Osteoblast (primary cell): ENCODE measurements around the gene FAM227B. TPM values are rescaled to one million over a fixed set of nuclear protein-coding genes. Genes with fewer than 3 reads are reported as not detected.

ENCODE experiments used
- DNase-seq: peaks from one replicate; pipeline ENCODE4 v3.0.0; 2011; ENCODE audit warnings: low spot score, mixed read lengths; ENCODE audit not compliant: insufficient read length; ENCODE audit errors: missing footprints
- H2AFZ ChIP-seq: 2 replicates; pipeline ENCODE4 v1.6.0; 2011; ENCODE audit warnings: mild to moderate bottlenecking, low read length
- H3K27ac ChIP-seq: 2 replicates; pipeline ENCODE4 v1.5.1; 2011; ENCODE audit warnings: mild to moderate bottlenecking, low read depth, low read length, moderate library complexity
- H3K27me3 ChIP-seq: 2 replicates; pipeline ENCODE4 v1.6.0; 2012; ENCODE audit warnings: mild to moderate bottlenecking, control low read depth, inconsistent platforms, low read length, moderate library complexity; ENCODE audit not compliant: insufficient read depth
- H3K36me3 ChIP-seq: 2 replicates; pipeline ENCODE4 v1.5.1; 2011; ENCODE audit warnings: mild to moderate bottlenecking, low read length, control low read depth, moderate library complexity; ENCODE audit not compliant: insufficient read depth
- H3K4me1 ChIP-seq: 2 replicates; pipeline ENCODE4 v1.5.1; 2011; ENCODE audit warnings: mild to moderate bottlenecking, low read length, control low read depth, moderate library complexity; ENCODE audit not compliant: insufficient read depth
- H3K4me2 ChIP-seq: 2 replicates; pipeline ENCODE4 v1.6.0; 2011; ENCODE audit warnings: mild to moderate bottlenecking, low read length; ENCODE audit not compliant: insufficient read depth
- H3K4me3 ChIP-seq: fragments of 200-600 bp; sonication (generic); 3 replicates; pipeline ENCODE4 v1.5.1; 2012; ENCODE audit warnings: mild to moderate bottlenecking, low read length, inconsistent platforms; ENCODE audit not compliant: insufficient read depth
- H3K79me2 ChIP-seq: 2 replicates; pipeline ENCODE4 v1.6.0; 2012; ENCODE audit warnings: mild to moderate bottlenecking, low read length, control low read depth, inconsistent platforms; ENCODE audit not compliant: insufficient read depth
- H3K9me3 ChIP-seq: 2 replicates; pipeline ENCODE4 v1.5.1; 2011; ENCODE audit warnings: low read depth, low read length, control low read depth
- H4K20me1 ChIP-seq: 2 replicates; pipeline ENCODE4 v1.6.0; 2012; ENCODE audit warnings: mild to moderate bottlenecking, low read length, control low read depth; ENCODE audit not compliant: insufficient read depth
- CTCF ChIP-seq: IDR thresholded peaks from 2 replicates; pipeline ENCODE4 v1.5.1; 2011; ENCODE audit warnings: mild to moderate bottlenecking, low read depth, low read length, moderate library complexity; ENCODE audit errors: extremely low read depth
- total RNA-seq: library from RNA; depleted of rRNA; stranded (reverse); fragments of >200 nt; gene quantifications from 2 replicates; pipeline ENCODE4 v1.2.3, GENCODE V29; 2012

FAM227B gene
- total RNA-seq, 1 donor: 4.3 TPM

DNA sequence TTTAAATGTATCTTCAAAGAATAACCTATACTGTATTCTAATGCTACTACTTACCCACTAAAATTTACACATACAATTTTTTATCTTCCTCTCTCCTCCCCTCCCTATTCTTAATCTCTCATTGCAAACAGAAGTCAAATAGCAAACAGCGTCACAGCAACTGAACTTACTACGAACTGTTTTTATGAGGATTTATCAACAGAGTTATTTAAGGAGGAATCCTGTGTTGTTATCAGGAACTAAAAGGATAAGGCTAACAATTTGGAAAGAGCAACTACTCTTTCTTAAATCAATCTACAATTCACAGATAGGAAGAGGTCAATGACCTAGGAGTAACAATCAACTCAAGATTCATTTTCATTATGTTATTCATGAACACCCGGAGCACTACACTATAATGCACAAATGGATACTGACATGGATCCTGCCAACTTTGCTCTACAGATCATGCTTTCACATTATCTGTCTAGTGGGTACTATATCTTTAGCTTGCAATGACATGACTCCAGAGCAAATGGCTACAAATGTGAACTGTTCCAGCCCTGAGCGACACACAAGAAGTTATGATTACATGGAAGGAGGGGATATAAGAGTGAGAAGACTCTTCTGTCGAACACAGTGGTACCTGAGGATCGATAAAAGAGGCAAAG is 196.6 kb downstream of the FAM227B start:
- Histone ChIP-seq H3K27me3 (no peaks in the 10 kb centered on the region), H3K4me1 (peaks cover 19% of the 10 kb centered on the region), H3K79me2 (peaks cover 58% of the 10 kb centered on the region), H3K4me2 (peak overlapping the region; percentile 79), H3K27ac (peak overlapping the region; percentile 77), H3K9me3 (no peaks in the 10 kb centered on the region), H4K20me1 (peaks cover 3% of the 10 kb centered on the region), H2AFZ (peak overlapping the region; percentile 30), H3K4me3 (peak overlapping the region; percentile 80), H3K36me3 (peaks cover 18% of the 10 kb centered on the region)
- no peak for DNase-seq
- TF ChIP-seq CTCF: no peak

DNA sequence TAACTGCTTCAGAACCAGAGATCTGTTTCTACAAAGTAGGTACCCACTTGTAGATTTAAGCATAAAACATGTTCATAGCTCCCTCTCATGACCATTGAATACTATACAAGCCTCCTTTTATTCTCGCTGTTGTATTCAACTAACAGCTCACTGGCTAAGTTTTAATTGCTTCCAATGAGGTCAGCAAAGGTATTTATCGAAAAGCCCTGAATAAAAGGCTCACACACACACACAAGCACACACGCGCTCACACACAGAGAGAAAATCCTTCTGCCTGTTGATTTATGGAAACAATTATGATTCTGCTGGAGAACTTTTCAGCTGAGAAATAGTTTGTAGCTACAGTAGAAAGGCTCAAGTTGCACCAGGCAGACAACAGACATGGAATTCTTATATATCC is 197.6 kb downstream of the FAM227B start, which contains the start of gene FGF7:
Gene FGF7 (plus strand): TSS at position 222 of the 400 bp plus-strand sequence. CDS start 1,056 bp downstream, outside the sequence.
- Histone ChIP-seq H3K27me3 (no peaks in the 10 kb centered on the region), H3K27ac (peak within 1 kb of the TSS; percentile 77), H3K9me3 (no peaks in the 10 kb centered on the region), H3K36me3 (peaks cover 10% of the 10 kb centered on the region), H2AFZ (peak within 1 kb of the TSS; percentile 30), H3K4me2 (peak within 1 kb of the TSS; percentile 79), H3K4me1 (peaks cover 9% of the 10 kb centered on the region), H4K20me1 (no peaks in the 10 kb centered on the region), H3K4me3 (peak within 1 kb of the TSS; percentile 80), H3K79me2 (peaks cover 48% of the 10 kb centered on the region)
- peak; percentile 47 for TF ChIP-seq CTCF
- peak; percentile 56 for DNase-seq

DNA sequence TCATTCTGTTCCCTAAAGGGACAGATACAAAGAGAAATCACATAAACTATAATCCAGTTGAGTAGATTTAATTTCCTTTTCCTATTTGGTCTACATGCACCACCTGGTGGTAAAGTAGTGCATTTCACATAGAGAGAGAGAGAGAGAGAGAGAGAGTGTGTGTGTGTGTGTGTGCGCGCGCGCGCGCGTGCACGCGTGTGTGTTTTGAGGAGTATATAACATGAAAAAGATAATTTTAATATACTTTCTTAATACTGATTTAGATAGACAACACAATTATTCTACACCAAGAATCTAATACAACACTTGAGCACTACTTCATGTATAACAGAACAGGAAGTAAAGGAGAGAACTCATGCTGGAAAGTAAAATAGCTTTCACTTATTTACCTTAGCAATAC is 198.6 kb downstream of the FAM227B start:
- Histone ChIP-seq H3K4me3 (peak overlapping the region; percentile 3), H3K9me3 (no peaks in the 10 kb centered on the region), H3K4me1 (no peaks in the 10 kb centered on the region), H4K20me1 (no peaks in the 10 kb centered on the region), H3K79me2 (peaks cover 37% of the 10 kb centered on the region), H3K36me3 (peaks cover 3% of the 10 kb centered on the region), H3K4me2 (peak overlapping the region; percentile 79), H3K27ac (peak overlapping the region; percentile 77), H2AFZ (peak overlapping the region; percentile 33), H3K27me3 (no peaks in the 10 kb centered on the region)
- TF ChIP-seq CTCF: peak; percentile 90
- no peak for DNase-seq

DNA sequence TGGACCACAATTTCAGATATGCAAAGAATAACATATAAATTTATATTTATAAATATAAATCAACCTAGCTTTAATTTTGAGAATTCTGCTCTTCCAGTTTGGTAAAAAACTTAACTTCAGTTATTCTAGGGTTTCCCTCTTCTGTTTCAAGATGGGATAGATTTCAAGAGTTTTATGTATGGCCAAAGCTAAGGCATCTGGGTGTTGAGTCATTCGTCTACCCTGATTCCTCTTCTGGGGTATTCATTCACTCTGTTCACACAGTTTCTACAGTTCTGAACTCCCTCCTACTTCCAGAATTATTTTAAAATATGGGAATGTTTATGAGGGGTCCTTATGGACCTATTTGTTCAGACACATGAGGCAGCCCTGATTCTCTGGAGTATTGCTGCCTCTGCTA is 201.8 kb downstream of the FAM227B start:
- Histone ChIP-seq H2AFZ (no peak overlapping the region), H3K4me1 (peaks cover 10% of the 10 kb centered on the region), H3K4me3 (no peak overlapping the region), H4K20me1 (no peaks in the 10 kb centered on the region), H3K36me3 (no peaks in the 10 kb centered on the region), H3K9me3 (no peaks in the 10 kb centered on the region), H3K27me3 (no peaks in the 10 kb centered on the region), H3K79me2 (peaks cover 9% of the 10 kb centered on the region), H3K27ac (no peak overlapping the region), H3K4me2 (no peak overlapping the region)
- no peak for DNase-seq
- TF ChIP-seq CTCF: no peak
